Measurements from ENCODE around the gene N4BP2L2. TPM values are rescaled to one million over a fixed set of nuclear protein-coding genes. Genes with fewer than 3 reads are reported as not detected.

Gene N4BP2L2
- polyA plus RNA-seq, 1 donor from 2014 or later = 317 TPM

GRCh38 chr13:32535748-32536147, 2.8 kb downstream of the N4BP2L2 start:
- no peak overlapping the region for H2AFZ ChIP-seq (ENCODE audit: low read depth, low read length)
- peaks cover 65% of the 10 kb centered on the region for H3K79me2 ChIP-seq (replicated peaks; ENCODE audit: insufficient read depth, low read length)
- TF ChIP-seq EP300 (conservative IDR thresholded peaks at IDR 0.05; ENCODE audit: poor library complexity, severe bottlenecking) = no peak
- no peak for TF ChIP-seq POLR2AphosphoS5 (IDR thresholded peaks at IDR 0.05)

GRCh38 chr13:32535115-32535514, 3.5 kb downstream of the N4BP2L2 start:
- no peak for TF ChIP-seq POLR2AphosphoS5 (IDR thresholded peaks at IDR 0.05)
- TF ChIP-seq TAF1 (IDR thresholded peaks at IDR 0.05; ENCODE audit: low read depth) = no peak
- TF ChIP-seq MXI1 (conservative IDR thresholded peaks at IDR 0.05; ENCODE audit: poor library complexity, severe bottlenecking) = no peak
- TF ChIP-seq, protein P1, sequence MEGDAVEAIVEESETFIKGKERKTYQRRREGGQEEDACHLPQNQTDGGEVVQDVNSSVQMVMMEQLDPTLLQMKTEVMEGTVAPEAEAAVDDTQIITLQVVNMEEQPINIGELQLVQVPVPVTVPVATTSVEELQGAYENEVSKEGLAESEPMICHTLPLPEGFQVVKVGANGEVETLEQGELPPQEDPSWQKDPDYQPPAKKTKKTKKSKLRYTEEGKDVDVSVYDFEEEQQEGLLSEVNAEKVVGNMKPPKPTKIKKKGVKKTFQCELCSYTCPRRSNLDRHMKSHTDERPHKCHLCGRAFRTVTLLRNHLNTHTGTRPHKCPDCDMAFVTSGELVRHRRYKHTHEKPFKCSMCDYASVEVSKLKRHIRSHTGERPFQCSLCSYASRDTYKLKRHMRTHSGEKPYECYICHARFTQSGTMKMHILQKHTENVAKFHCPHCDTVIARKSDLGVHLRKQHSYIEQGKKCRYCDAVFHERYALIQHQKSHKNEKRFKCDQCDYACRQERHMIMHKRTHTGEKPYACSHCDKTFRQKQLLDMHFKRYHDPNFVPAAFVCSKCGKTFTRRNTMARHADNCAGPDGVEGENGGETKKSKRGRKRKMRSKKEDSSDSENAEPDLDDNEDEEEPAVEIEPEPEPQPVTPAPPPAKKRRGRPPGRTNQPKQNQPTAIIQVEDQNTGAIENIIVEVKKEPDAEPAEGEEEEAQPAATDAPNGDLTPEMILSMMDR (IDR thresholded peaks at IDR 0.05; ENCODE audit: poor library complexity, severe bottlenecking) = no peak
- TF ChIP-seq EZH2 (IDR thresholded peaks at IDR 0.05; ENCODE audit: borderline replicate concordance, insufficient read depth, low read length, poor library complexity, severe bottlenecking) = no peak
- TF ChIP-seq SMC3 (conservative IDR thresholded peaks at IDR 0.05; ENCODE audit: poor library complexity) = no peak
- no peak for TF ChIP-seq RAD21 (conservative IDR thresholded peaks at IDR 0.05)
- no peak for TF ChIP-seq REST (IDR thresholded peaks at IDR 0.05; ENCODE audit: borderline replicate concordance)
- TF ChIP-seq EP300 (conservative IDR thresholded peaks at IDR 0.05; ENCODE audit: poor library complexity, severe bottlenecking) = no peak
- peak overlapping the region; percentile 9 for H3K4me2 ChIP-seq (ENCODE audit: low read length)

More at GRCh38 chr13:32535748-32536147, 2.8 kb downstream of the N4BP2L2 start:
- no peaks in the 10 kb centered on the region for H3K27me3 ChIP-seq (ENCODE audit: insufficient read depth, low read depth, low read length)
- no peak overlapping the region for H3K4me2 ChIP-seq (ENCODE audit: low read length)
- peak overlapping the region; percentile 38 for H3K4me3 ChIP-seq (ENCODE audit: low read length)
- H3K27ac ChIP-seq (ENCODE audit: low read length) = no peak overlapping the region
- H4K20me1 ChIP-seq (ENCODE audit: insufficient read depth) = no peaks in the 10 kb centered on the region
- H3K9ac ChIP-seq (ENCODE audit: low read length) = no peak overlapping the region
- H3K9me2 ChIP-seq (ENCODE audit: insufficient read depth, low read length) = no peaks in the 10 kb centered on the region
- no peaks in the 10 kb centered on the region for H3K9me3 ChIP-seq (ENCODE audit: low read length)
- peaks cover 19% of the 10 kb centered on the region for H3K36me3 ChIP-seq (ENCODE audit: insufficient read depth, low read length)
- H3F3A ChIP-seq (ENCODE audit: insufficient read depth, low read length, poor library complexity, severe bottlenecking) = no peaks in the 10 kb centered on the region

More at GRCh38 chr13:32535115-32535514, 3.5 kb downstream of the N4BP2L2 start:
- Histone ChIP-seq H2AFZ (ENCODE audit: low read depth, low read length) (no peak overlapping the region), H3K27ac (ENCODE audit: low read length) (no peak overlapping the region), H3K79me2 (replicated peaks; ENCODE audit: insufficient read depth, low read length) (peaks cover 71% of the 10 kb centered on the region), H3K4me3 (ENCODE audit: low read length) (peak overlapping the region; percentile 35), H3K9me3 (ENCODE audit: low read length) (no peaks in the 10 kb centered on the region), H3K9me2 (ENCODE audit: insufficient read depth, low read length) (no peaks in the 10 kb centered on the region), H3K36me3 (ENCODE audit: insufficient read depth, low read length) (peaks cover 19% of the 10 kb centered on the region), H4K20me1 (ENCODE audit: insufficient read depth) (no peaks in the 10 kb centered on the region), H3F3A (ENCODE audit: insufficient read depth, low read length, poor library complexity, severe bottlenecking) (no peaks in the 10 kb centered on the region), H3K9ac (ENCODE audit: low read length) (no peak overlapping the region), H3K27me3 (ENCODE audit: insufficient read depth, low read depth, low read length) (no peaks in the 10 kb centered on the region)

Data from neural cell (in vitro differentiated cells).